Measurements from ENCODE around the gene LDLRAD3. TPM values are rescaled to one million over a fixed set of nuclear protein-coding genes. Genes with fewer than 3 reads are reported as not detected.

The LDLRAD3 gene
- total RNA-seq, 1 experiment from 2014 or later = 14.6 TPM

- peak; percentile 31 for DNase-seq (ENCODE audit: low spot score)
Observed at GRCh38 chr11:35927682-35928081, 16.2 kb upstream of the LDLRAD3 start.

DNA sequence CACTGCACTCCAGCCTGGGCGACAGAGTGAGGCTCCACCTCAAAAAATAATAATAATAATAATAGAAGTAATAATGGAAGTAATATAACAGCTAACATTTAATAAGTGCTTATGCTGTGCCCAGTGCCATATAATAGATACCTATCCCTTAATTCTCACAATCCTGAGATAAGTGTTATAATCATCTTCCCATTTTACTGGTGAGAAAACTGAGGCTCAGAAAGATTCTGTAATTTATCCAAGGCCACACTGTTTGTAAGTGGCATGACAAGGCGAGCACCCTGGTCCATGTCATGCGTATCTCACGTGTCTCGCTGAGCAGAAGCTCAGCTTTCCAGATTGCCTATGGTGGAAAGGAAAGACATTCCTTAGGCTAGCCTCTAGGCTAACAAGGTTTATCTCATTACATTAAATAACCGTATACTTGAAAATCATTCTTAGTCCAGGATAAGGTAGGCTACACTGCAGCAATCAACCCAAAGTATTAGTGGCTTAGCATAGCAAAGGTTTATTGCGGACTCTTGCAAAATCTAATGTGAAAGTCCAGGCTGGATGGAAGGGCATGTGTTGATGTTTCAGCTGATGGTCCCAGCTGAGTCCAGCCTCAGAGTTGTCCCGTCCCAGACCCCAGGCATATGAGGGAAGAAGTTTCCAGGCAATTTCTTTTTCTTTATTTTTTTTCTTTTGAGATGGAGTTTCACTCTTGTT lies 15.0 kb upstream of the LDLRAD3 start:
- DNase-seq (ENCODE audit: low spot score) = no peak

GRCh38 chr11:35930466-35930865 lies 13.4 kb upstream of the LDLRAD3 start:
- DNase-seq (ENCODE audit: low spot score) = no peak

DNA sequence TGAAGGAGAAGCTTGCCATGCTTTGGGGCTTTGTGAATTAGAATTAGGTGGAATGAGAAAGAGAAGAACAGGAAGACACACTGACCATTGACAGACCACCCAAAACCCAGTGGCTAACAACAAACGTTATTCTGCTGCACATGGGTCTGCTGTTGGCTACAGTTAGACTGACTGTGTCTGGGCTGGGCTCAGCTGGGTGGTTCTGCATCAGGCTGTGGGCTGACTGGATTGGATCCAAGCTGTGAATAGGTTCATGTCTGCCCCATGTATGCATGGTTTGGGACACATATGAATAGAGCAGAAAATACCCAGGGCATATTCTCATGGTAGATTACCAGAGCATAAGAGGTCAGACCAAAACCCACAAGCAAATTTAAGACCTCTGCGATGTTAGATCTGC lies 11.7 kb upstream of the LDLRAD3 start:
- no peak for DNase-seq (ENCODE audit: low spot score)

GRCh38 chr11:35932681-35933319 lies 11.1 kb upstream of the LDLRAD3 start:
- no peak for DNase-seq (ENCODE audit: low spot score)

GRCh38 chr11:35933320-35933871 lies 10.5 kb upstream of the LDLRAD3 start:
- no peak for DNase-seq (ENCODE audit: low spot score)

- DNase-seq (ENCODE audit: low spot score) = no peak
Observed at GRCh38 chr11:35934271-35934670, 9.6 kb upstream of the LDLRAD3 start.

- DNase-seq (ENCODE audit: low spot score) = no peak
Observed at GRCh38 chr11:35934981-35935380, 8.9 kb upstream of the LDLRAD3 start.

GRCh38 chr11:35935390-35935789 lies 8.5 kb upstream of the LDLRAD3 start:
- DNase-seq (ENCODE audit: low spot score) = no peak

DNA sequence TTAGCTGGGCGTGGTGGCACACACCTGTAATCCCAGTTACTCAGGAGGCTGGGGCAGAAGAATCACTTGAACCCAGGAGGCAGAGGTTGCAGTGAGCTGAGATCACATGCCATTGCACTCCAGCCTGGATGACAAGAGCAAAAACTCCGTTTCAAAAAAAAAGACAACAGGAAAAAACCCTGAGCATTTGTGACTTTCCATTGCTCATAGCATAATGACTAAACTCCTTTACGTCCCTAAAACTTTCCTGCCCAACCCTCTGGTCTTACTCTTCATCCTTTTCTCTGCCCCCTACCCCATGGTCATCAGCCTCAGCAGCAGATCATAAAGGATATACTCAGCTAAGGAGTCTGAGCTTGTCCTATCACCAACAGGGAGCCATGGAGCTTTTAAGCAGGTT lies 6.8 kb upstream of the LDLRAD3 start:
- no peak for DNase-seq (ENCODE audit: low spot score)

GRCh38 chr11:35937700-35938099 lies 6.2 kb upstream of the LDLRAD3 start:
- DNase-seq (ENCODE audit: low spot score) = no peak

DNA sequence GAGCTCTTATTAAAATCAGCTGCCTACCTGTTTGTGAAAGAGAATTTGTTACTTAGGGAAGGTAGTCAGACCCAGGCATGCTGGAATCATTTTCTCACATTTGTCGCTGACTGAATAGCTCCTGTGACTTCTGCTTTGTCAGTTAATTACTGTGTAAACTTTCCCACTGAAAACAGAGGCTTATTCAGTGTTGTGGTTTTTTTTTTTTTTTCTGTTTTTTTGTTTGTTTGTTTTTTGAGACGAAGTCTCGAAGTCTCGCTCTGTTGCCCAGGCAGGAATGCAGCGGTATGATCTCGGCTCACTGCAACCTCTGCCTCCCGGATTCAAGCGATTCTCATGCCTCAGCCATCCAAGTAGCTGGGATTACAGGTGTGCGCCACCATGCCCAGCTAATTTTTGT lies 5.6 kb upstream of the LDLRAD3 start:
- DNase-seq (ENCODE audit: low spot score) = no peak

GRCh38 chr11:35943309-35943708 lies 553 bp upstream of the LDLRAD3 start:
- DNase-seq (ENCODE audit: low spot score) = no peak

DNA sequence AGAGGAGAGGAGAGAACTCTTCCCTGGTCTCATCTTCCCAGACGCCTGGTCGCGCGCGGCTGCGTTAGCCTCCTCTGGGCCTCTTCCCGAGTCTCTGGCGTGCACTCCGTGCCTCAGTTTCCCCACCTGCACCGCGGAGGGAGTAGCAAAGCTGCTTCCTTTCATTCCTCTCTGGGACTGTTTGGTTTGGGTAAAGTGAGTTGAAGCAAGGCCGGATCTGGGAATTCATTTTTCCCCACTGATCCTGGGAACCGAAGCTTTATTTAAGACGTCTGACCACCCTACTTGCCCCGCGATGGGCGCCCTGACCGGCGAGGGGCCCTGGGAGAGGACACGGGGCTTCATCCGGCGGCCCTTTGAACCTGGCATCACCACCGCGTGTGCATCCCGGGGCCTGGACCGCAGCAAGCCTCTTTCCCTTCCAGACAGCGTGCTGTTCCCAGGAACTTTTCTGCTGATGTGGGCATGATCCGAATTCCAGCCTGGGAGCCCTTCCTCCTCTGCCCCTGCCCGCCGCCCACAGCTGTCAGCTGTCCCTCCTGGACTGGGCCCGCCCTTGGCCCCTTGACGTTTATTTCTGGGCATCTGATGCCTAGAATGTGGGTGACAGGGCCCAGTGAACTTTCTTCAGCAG lies 758 bp downstream of the LDLRAD3 start:
- no peak for DNase-seq (ENCODE audit: low spot score)

GRCh38 chr11:35945137-35945518 lies 1.3 kb downstream of the LDLRAD3 start:
- no peak for DNase-seq (ENCODE audit: low spot score)

GRCh38 chr11:35946766-35947165 lies 2.9 kb downstream of the LDLRAD3 start:
- no peak for DNase-seq (ENCODE audit: low spot score)

GRCh38 chr11:35947437-35947836 lies 3.6 kb downstream of the LDLRAD3 start:
- DNase-seq (ENCODE audit: low spot score) = no peak

- no peak for DNase-seq (ENCODE audit: low spot score)
Observed at GRCh38 chr11:35949242-35949641, 5.4 kb downstream of the LDLRAD3 start.

- DNase-seq (ENCODE audit: low spot score) = no peak
Observed at GRCh38 chr11:35950082-35950481, 6.2 kb downstream of the LDLRAD3 start.

DNA sequence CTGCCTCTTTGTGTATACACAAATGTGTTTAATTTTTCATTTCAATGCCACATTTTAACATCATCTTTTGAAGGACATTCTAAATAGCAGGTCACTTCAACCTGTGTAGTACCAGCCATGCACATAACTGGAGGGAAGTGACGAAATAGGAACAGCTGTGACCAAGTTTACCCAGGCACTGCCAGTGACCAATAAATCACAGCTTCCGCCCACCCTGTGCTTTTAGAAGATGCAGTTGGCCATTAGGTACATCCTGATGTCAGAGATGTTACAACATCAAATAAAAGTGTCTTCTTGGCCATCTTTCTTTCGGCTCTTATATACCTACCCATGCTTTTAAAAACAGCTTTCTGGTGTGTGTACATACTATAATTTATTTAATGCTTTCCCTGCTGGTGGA lies 7.8 kb downstream of the LDLRAD3 start:
- DNase-seq (ENCODE audit: low spot score) = no peak

- no peak for DNase-seq (ENCODE audit: low spot score)
Observed at GRCh38 chr11:35953081-35953760, 9.4 kb downstream of the LDLRAD3 start.

DNA sequence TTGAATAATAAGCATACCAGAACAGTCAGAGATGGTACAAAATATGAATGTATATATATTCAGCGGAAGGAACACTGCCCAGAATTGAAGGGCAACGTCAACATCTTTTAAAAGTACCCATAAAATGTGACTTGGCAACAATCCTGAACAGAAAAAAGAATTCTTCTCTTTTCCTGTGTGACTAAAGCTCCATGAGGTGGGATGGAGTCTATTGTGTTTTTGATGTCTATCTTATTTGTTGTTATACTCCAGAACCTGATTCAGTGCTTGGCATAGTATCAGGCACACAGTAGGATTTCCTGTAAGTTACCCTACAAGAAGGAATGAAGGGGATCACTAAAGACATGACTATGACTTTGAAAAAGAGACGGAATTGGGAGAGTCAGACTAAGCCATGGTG lies 10.3 kb downstream of the LDLRAD3 start:
- DNase-seq (ENCODE audit: low spot score) = no peak

All from A172 (cell line).